COR-L47 (cell line): ENCODE measurements around the gene FAM83G.
"Not testable (repeated sequence)": the region's sequence is repeated elsewhere in the genome, so short reads cannot be mapped to it uniquely, and the experiment has no call there.

ENCODE experiments used
- DNase-seq: peaks from one replicate; lab custom pipeline; 2025; lab: John Stamatoyannopoulos, UW

FAM83G gene

DNA sequence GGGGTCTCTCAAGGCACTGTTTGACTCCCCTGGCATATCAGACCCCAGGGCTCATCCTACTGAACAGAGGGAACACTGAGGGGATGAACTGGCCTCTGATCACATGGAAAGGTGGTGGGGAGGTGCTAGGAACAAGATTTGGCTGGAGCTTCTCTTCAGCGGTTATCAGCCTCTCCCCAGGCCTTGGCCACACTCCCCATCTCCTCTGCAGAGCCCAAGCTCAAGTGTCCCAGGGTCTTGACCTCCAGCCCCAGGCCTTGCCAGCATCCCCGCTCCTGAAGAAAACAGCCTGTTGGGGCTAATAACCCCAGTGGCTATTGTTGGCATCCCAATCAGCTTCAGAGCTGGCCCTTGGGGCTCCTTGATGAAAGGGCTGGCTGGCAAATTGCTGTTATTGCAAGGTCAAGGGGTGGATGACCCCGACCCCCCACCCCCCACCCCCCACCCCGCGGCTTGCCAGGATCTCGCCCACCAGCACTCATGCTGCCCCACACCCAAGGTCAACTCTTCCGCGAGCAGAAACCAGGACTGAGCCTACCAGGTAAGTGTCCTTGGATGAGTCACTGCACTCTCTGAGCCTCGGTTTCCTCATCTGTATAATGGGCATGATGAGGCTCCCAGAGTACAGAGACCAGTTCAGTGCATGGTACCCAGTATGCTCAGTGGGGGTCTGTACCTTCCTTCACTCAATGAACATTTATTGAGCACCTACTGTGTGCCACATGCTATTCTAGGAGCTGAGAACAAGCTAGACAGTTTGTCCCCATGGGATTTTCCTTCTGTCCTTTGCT lies 18.8 kb upstream of the FAM83G start:
- DNase-seq: no peak

DNA sequence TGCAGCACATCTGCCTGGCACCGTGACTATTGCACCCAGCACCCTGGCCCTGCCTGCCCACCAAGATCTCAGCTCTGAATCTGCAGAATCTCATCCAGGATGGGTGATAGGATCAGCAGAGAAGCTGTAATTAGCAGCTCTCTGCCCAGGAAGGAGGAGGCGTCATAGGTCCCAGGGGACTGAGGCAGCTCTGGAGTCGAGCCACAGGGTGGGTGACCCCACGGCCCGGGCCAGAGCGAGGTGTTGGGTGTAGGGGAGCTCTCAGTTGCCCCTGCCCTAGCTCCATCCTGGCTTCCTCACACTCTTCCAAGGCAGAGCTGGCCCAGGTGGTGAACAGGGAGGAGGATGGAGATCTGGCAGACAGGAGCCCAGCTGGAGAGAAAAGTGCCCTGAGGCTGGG lies 18.2 kb upstream of the FAM83G start:
- DNase-seq: no peak

DNA sequence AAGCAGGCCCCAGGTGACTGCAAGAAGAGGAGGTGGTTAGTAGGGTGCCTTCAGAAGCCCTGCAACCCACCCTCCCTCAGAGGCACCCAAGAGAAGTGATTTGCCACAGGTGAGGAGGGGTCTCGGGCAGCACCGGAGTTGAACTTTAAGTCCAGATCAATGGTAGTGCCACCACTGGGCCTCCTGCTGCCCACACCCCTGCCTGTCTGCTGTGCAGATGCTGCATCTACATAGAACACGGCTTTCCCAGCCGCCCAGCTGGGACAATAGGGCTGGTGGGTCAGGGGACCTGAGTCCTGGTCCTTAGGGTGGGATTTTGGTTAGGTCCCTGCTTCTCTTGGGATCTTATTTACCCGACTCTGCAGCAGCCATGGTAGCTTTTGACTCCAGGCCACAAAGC lies 17.6 kb upstream of the FAM83G start:
- DNase-seq: no peak

DNA sequence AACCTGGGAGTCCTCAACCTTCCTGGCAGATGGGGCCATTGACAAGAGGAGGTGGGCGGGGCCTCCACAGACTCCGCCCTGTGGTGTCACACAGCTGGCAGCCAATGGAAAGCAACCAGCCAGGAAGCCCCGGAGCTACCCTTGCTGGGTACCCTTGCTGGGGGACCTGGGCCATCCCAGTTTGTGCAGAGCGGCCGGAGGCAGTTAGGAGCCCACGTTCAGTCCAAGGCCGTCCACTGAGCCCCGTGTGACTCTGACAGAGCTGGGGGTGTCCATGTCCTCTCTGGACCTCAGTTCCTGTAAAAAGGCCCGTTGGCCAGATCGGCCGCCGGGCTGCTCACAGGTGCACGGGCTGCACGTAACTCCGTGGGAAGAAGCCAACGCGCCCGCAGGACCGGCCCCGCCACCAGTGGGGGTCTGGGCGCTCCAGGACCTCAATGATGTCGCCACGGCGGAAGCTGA lies 17.1 kb upstream of the FAM83G start:
- DNase-seq: no peak

DNA sequence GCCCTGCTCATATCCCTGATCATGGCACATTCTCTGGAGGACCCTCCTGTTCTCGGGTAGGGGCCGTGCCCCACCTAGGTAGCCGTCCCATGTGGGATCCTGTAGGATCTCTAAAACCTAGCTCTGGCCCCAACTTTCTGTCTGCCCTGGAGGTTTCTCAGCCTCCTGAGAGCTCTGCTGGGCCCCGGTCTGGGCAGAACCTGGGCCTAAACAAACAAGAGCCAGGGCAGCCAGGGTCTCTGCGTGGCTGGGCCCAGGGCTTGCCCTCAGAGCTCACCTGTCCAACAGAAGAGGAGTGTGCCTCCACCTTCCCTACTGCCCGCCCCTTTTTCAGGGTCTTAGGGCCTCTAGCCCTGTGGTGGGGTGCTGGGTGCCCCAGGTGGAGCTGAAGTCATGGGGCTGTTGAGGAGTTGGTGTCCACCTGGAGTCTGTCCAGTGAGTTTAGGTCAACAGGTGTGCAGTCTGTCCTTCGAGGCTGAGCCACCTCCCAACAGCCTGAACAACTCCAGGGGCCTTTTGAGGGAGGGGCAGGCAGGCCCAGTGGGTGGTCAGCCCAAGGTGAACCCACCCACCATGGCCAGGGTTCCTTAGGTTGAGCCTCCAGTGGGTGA lies 16.6 kb upstream of the FAM83G start:
- not testable (repeated sequence) for DNase-seq

DNA sequence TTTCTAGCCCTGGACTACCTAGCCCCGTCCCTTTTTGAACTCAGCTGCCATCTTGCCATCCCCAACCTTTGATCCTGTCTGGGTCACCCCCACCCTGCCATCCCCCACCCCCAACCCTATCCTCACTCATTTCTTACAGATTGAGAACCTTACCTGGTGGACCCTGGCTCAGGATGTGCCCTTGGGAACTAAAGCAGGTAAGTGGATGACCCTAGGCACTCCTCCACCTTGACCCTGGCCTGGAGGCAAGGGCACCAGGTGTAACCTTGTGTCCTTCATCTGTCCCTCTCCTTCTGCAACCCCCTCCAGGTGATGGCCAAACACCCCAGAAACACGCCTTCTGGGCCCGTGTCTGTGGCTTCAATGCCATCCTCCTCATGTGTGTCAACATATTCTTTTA lies 15.5 kb upstream of the FAM83G start:
- no peak for DNase-seq

DNA sequence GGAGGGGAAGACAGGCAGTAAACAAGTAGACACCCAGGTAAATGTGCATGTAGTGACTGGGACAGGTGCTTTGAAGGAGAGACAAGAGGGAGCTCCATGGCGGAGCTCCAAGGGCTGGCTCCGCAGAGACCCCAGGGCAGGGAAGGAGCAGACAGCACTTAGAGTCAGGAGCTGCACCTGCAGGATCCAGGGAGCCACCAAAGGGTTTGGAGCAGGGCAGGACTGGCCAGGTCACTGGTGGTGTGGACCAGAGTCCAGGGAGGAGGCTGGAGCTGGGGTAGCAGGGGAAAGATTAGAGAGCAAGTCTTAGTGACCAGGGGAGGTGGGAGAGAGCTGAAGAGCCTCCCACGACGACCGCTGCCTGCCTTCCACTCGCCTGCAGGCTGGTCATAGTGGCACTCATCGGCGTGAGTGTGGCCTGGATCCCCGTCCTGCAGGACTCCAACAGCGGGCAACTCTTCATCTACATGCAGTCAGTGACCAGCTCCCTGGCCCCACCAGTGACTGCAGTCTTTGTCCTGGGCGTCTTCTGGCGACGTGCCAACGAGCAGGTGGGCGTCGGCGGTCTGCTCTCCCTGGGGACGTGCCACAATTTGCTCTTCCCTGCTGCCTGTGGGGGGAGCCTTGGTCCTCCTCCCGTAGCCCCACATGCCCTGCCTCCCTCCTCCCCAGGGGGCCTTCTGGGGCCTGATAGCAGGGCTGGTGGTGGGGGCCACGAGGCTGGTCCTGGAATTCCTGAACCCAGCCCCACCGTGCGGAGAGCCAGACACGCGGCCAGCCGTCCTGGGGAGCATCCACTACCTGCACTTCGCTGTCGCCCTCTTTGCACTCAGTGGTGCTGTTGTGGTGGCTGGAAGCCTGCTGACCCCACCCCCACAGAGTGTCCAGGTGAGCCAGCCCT lies 14.7 kb upstream of the FAM83G start:
- peak; percentile 23 for DNase-seq

DNA sequence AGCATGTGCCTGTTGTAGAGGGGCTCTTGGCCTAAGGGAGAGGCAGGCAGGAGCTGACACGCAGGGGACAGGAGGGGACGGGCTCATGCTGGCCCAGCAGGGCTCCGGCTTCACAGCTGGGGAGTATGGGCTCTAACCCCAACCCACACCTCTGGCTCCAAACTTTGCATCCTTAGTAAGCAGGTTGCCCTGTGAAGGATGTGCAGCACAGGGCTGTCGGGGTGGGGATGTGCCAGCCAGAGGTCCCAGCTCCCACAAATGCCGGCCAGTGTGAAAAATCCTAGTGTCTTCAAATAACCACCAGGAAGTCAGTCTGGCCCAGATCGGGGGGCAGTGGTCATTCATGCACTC lies 14.0 kb upstream of the FAM83G start:
- DNase-seq: no peak

DNA sequence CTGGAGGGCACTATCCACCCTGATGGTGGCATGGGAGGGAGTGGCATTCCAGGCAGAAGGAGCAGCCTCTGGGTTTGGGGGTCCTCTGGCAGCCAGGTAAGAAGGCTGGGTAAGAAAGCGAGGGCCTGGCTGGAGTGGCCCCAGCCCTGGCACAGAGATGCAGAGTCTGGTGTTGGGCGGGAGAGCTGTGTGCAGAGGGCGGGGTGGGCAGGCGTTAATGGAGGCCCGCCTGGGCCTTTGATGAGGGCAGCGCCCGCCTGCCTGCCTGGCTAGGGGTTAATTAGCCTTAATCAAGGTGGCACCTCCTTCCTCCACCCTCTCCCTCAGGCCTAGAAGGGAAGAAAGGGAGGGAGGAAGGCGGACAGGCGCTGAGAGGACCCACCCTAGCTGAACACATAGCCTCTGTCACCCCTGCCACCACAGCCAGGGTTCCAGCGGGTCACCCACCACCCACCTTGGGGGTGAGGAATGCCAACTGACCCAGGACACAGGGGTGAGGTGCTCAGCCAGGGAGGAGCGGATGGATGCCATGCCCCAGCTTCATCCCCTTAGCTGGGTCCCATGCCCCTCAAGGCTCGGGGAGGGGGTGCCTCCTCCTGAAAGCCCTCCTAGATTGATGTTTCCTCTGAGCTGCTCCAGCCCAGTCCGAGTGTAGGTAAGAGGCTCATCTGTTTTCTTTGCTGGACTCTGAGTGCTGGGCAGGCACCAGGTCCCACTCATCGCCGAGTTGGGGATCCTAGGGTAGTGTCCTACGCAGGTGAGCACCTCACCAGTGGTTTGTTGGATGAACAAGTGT lies 13.4 kb upstream of the FAM83G start:
- DNase-seq: no peak

DNA sequence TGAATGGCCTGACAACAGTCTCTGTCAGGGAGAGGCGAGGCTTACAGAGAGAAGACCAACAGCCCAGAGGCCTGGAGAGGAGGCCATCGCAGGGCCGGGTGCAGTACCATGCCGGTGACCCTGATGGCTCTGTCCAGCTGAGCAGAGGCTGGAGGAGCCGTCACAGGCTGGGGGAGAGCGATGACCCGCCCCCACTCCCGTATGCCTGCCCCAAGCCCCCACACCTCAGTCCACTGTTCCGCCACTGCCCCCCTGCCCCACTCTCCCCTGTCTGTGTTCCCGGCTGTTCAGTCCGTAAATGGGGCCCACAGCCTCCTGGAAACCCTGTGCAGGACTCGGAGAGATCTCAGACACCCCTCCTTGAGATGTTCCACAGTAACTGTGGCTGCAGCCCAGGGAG lies 12.8 kb upstream of the FAM83G start:
- DNase-seq: no peak

DNA sequence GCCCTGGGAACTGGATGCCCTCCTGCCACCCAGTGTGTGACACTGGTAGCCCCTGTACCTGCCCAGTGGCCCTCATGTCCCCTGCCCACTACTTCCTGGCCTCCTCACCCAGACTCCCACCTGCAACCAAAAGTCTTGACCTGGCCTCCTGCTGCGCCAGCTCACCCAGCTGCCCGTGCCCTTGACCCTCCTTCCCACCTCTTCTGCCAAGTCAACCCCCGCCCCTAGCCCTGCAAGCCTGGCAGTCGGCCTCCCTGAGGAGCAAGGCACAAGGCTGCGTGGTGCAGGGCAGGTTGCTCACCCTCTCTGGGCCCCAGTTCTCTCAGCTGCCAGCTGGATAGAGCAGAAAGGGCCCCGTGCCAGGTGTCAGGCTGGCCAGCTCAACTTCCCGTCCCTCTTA lies 12.3 kb upstream of the FAM83G start:
- no peak for DNase-seq

DNA sequence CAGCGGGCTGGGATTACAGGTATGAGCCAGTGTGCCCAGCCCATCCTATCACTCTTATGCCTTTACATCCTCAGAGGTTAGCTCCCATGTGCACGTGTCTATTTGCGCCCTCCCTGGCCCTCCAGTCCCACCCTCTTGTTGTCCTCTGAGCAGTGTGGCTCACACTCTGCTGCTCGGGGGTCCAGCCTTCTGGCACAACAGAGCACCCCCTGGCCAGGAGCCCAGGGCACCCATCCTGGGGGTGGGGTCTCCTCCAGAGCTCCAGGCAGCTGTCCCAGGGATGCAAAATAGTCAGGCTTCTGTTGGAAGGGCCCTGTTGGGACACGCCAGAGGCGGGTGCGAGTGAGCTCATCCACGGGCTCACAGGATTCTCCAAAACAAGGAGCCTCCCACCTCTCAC lies 11.7 kb upstream of the FAM83G start:
- DNase-seq: no peak

DNA sequence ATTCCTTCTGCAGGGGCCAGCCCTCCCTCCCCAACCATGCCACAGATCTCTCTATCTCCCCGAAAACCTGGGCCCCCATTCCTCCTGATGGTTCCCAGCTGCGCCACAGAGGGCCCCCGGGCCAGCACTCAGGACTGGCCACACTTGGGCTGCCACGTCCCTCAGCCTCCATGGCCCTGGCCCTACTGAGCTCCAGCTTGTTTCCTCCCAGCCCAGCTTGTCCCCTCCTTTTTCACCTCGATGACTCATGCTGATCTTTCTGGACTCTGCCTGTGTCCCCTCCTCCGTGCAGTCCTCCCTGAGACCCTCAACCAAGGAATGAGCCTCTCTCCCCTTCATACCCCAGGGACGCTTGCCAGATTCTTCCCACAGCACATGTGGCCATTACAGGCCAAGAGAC lies 10.9 kb upstream of the FAM83G start:
- DNase-seq: no peak

DNA sequence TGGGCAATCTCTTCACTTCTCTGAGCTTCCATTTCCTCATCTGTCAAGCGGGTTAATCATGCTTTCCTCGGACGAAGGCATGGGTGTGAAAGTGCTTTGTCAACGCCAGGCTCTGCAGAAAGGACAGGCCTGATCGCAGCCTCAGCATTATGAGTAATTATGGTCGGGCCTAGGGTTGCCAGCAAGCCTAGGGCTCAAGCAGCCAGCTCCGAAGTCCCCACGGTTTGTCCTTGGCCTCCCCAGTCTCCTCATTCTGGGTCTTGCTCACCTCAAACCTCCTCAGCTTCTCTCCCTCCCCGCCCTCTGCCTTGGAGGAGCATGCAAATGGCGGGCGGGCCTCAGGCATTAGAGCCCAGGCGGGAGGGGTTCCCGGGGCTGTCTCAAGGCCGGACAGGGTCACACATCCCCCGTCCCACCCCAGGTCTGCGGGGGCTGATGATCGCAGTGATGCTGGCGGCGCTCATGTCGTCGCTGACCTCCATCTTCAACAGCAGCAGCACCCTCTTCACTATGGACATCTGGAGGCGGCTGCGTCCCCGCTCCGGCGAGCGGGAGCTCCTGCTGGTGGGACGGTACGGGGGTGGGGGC lies 10.2 kb upstream of the FAM83G start:
- no peak for DNase-seq

DNA sequence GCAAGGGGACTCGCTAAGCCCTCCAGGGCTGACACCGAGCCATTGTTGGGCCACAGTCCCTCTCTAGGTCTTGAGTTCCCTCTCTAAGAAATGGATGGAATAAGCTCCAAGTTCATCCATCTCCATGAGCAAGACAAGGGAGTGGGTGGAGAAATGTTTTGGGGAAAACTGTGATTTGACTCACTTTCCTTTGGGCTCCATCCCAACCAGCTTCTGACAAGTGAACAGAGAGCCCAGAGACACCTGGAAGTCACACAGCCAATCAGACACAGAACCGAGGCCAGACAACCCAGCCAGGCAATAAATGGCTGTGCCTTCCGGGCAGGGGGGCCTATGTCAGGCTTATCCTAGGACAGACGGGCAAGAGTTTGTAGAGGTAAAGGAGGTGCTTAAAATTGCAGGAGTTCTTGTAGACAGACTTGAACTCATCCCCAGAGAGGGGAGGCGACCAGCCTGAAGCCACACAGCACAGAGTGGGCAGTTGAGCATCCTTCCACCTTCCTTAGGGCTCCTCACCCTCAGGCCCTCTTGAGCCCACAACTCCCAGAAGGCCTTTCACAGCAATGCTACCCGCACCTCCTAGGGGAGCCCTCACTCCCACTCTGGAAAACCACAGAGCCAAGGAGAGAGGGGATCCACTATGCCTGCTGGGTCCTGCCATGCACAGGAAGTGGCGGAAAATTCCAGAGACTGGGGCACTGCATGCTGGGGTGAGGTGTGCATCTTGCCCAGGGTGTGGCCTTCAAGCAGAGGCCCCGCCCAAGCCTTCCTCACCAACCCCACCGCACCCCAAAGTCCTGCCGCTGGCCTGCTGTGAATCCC lies 9.5 kb upstream of the FAM83G start:
- DNase-seq: no peak

DNA sequence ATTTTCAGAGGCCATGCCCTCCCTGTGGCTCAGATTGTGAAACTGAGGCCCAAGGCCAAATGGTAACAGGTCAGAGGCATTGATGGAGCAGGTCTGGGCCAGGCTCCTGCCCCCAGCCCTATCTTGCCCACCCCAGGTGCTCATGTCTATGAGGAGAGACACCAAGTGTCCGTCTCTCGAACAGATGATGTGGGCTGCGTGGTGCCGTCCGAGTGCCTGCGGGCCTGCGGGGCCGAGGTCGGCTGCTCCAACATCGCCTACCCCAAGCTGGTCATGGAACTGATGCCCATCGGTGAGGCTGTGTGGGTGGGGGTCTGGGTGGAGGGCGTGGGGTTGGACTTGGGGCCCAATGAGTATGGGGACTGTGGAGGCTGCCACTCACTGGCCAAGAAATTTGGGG lies 8.7 kb upstream of the FAM83G start:
- DNase-seq: no peak

DNA sequence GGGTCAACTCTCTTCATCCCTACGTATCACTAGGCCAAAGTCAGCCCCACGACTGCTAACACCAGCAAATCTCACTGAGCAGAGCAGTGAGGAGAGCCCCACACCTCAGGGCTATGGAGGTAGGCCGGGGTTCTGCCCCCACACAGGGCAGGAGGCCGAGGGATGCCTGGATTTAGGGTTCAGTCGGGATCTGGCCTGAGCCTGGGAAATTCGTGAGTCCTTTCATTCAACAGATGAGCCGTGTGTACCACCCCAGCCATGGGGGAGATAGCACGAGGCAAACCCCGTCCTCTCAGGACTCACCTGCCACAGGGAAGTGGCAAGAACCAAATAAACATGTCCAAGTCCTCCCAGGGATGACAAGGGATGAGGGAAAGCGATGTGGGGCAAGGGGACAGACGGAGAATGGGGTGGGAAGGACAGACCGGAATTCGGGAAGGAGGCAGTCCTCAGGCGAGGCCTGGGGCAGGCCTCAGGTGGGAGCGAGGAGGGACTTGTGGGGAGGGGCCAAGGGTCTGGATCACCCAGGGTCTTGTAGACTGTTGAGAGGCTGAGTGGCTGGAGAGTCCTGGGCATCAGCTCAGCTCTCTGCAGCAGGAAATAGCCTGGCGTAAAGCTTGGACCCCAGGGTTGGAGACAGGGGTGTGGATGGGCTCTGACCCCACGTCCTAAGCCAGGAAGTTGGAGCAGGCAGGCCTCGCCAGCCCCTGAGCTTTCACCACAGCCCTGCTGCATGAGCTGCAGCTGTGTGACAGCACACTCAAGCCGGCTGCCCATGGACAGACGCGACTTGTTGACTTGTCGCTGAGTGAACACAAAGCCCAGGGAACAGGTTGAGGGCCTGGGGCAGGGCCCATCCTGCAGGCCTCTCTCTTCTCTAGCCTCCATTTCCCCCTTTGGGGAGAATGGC lies 7.9 kb upstream of the FAM83G start:
- no peak for DNase-seq

DNA sequence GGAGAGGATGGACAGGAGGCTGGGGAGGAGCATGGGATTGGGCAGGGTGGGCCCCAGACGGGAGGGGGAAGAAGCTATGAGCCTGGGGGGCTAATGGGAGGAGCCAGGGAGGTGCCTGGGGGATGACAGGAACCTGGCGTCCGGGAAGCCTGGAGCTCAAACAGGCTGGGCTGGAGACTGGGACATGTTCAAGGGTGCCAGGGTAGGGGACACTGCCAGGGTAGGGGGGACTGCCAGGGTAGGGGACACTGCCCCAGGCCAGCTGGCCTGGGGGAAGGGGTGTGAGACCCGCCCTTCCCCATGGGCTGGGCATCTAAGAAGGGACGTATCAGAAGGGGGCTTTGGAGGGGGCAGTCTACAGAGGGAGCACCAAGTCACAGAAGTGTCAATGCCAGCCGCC lies 7.0 kb upstream of the FAM83G start:
- DNase-seq: no peak

DNA sequence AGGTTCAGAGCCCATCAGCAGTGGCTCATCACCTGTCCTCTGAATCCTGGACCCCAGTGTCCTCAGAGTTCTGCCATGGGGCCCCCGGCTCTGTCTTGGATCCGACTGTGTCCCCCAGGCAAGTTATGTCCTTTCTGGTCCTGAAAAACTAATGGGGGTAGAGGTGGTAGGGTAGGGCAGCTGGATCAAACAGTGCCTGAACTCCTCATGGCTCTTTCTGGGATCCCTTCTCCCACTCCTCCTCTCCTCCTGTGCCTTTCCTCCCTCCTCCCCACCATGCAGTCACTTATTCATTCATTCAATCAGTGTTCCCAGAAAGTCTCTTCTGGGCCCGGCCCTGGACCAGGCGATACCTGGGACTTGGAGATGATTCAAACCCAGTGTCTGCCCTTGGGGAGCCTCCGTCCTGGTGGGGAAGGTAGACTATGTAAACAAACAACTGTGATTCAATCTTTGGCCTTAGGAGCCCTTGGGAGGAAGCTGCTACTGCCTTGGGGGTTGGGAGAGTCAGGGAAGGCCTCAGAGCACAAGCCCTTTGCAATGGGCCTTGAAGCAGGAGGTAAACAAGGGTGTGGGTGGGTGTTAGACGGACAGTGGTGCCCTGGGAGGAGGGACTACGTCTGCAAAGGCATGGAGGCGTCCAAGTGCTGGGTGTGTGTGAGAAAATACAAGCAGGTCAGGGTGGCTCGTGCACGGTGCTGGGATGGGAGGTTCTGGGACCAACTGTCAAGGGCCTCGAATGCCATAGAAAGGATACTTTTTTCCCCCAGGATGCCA lies 6.4 kb upstream of the FAM83G start:
- no peak for DNase-seq
